HG02973 (cell line): ENCODE results near the gene AIFM3.
"Not testable (repeated sequence)": the region's sequence is repeated elsewhere in the genome, so short reads cannot be mapped to it uniquely, and the experiment has no call there.

Source experiments
- ATAC-seq: cut with Tn5 transposase; IDR thresholded peaks from one replicate; pipeline ENCODE4 v1.9.1; 2021; ENCODE audit warnings: moderate library complexity; ENCODE audit not compliant: unreplicated experiment

The AIFM3 gene, protein sequence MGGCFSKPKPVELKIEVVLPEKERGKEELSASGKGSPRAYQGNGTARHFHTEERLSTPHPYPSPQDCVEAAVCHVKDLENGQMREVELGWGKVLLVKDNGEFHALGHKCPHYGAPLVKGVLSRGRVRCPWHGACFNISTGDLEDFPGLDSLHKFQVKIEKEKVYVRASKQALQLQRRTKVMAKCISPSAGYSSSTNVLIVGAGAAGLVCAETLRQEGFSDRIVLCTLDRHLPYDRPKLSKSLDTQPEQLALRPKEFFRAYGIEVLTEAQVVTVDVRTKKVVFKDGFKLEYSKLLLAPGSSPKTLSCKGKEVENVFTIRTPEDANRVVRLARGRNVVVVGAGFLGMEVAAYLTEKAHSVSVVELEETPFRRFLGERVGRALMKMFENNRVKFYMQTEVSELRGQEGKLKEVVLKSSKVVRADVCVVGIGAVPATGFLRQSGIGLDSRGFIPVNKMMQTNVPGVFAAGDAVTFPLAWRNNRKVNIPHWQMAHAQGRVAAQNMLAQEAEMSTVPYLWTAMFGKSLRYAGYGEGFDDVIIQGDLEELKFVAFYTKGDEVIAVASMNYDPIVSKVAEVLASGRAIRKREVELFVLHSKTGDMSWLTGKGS

DNA sequence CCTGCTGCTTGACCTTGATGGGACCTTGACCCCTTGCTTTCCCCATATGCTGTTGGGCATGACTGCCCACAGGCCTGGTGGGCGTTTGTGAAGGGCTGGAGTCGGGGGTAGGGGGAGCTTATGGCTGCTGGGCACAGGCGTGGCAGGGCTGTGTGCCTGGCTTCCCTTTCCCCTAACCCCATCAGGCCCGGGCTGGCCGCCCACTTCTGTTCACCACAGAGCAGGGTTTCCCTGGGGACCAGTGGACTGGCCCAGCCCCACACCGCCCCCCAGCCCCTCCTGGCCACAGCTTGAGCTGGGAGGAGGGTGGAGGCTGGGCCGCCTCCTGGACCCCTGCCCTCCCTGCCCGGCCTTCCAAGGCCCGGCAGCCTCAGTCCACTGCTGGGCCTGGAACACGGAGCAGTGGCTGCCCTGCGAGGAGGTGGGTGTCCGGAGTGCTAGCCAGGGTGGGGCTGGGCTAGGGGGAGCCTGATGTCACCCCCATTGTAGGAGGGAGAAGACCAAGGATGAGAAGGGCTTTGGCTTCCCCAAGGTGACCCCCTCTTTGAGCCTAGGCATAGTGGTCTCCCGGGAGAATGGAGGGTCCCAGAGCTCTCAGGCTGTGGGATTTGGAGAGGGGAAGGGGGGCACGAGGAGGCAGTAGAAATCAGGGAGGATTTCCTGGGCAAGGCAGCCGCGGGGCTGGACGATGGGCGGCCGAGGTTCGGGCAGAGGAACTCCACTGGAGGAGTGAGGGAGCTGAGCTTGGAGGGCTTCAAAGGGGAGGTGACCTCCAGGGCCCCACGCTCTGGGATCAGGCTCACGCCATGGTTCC is at the start of gene AIFM3:
TSS of gene AIFM3 (plus strand) at position 373 of the 814 bp plus-strand sequence. CDS start 690 bp downstream, outside the sequence.
- ATAC-seq = no peak

DNA sequence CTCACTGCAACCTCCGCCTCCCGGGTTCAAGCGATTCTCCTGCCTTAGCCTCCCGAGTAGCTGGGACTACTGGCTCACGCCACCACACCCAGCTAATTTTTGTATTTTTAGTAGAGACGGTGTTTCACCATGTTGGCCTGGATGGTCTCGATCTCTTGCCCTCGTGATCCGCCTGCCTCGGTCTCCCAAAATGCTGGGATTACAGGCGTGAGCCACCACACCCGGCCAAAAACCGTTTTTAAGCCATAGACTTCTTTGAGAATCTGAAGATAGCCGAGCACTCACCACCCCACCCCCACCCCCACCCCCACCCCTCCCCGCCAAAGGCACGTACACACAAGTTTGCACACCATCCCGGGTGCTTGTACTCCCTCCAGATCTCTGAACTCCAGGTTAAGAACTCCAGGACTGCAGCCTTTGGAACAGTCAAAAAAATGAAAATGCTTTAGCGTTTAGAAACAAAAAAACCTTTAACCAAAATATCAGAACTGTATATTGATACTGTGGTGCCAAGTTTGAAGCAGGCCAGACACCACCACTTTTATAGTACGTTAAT is 48.3 kb upstream of the AIFM3 start:
- ATAC-seq = no peak

DNA sequence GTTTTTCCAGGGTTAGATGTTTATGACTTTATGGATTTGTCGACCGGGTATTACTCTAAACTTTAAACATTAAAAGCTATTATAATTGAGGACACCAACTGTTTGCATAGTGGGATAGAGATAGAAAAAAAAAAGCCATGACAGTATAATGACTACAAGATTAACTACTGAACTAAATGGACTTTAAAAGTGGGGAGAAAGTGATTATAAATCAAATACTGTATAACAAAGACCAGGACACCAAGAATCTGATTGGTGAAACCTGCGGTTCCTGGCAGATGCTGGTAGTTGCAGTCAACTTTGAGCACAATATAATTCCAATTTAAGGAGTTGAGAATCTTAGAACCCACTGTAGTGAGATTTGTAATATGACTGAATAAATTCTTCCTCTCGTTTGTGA is 47.3 kb upstream of the AIFM3 start:
- ATAC-seq = no peak

DNA sequence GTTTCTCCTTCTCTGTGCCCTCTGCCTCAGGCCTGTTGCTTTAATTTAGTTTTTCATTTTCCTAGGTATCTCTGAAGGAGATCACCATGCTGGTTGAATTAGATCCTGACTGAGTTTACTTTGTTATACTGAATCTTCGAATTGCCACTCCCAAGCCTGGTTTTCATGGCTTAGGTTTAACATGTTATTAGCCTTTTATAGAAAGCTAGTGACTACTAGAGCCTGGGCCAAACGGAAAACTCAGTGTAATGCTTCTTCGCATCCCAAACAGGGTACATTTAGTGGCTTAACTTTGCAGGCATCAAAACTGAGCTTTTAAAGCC is 46.2 kb upstream of the AIFM3 start:
- ATAC-seq = no peak

DNA sequence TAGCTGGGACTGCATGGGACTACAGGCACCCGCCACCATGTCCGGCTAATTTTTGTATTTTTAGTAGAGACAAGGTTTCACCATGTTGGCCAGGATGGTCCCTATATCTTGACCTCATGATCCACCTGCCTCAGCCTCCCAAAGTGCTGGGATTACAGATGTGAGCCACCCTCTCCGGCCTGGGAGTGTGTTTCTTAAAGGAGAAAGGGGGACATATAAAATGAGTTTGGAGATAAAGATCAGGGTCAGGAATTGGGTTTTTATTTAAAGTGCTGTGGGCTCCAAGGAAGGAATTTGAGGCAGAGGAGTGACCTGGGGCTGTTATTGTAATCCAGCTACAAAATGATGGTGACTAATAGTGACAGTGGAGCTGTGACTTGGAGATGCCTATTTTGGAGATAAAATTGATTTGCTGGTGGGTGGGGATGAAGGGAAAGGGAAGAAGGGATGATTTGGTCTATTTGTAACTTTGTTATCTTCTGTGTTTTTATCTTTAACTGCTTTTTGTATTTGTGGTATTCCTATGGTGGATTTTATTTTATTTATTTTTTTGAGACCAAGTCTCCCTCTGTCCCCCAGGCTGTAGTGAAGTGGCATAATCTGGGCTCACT is 44.8 kb upstream of the AIFM3 start:
- no peak for ATAC-seq

DNA sequence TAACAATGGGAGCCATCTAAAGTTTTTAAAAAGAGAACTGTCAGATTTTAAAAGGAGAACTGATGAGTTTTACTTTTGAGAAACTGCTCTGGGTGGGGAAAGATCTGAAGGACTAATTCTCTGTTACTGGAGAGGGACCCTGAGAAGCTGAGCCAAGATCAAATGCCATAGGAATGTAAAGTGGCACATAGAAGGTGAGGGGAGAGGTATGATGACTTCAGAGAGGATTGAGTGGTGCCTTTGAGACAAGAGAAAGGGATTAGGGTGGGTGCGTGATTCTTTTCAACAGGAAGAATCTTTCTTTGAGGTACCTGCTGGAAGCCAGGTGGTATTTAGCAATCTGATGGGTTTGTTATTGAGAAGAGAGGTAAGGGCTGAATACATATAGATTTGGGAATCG is 40.8 kb upstream of the AIFM3 start:
- no peak for ATAC-seq

DNA sequence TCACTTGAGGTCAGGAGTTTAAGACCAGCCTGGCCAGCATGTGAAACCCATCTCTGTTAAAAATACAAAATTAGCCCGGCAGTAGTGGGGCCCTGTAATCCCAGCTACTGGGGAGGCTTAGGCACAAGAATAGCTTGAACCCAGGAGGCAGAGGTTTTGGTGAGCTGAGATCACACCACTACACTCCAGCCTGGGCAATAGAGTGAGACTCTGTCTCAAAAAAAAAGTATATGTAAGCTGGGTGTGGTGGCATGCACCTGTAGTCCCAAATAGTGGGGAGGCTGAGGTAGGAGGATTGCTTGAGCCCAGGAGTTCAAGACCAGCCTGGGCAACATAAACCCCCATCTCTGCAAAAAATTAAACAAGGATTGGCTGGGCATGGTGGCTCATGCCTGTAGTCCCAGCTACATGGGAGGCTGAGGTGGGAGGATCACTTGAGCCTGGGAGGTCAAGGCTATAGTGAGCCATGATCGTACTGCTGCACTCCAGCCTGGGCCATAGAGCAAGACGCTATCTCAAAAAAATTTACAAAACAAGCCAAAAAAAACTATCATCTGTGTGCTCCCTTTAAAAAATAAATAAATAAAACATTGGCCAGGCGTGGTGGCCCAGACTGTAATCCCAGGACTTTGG is 39.0 kb upstream of the AIFM3 start:
- no peak for ATAC-seq

DNA sequence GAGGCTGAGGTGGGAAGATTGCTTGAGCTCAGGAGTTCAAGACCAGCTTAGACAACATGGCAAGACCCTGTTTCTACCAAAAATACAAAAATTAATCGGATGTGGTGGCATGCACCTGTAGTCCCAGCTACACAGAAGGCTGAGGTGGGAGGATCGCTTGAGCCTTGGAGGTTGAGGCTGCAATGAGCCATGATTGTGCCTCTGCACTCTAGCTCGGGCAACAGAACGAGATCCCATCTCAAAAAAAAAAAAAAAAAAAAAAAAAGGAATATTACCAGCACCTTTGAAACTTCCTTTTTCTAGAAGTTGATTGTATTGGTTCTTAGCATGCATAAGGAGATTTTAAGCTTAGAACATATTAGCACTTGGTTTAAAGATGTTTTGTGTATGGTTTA is 38.5 kb upstream of the AIFM3 start:
- no peak for ATAC-seq

DNA sequence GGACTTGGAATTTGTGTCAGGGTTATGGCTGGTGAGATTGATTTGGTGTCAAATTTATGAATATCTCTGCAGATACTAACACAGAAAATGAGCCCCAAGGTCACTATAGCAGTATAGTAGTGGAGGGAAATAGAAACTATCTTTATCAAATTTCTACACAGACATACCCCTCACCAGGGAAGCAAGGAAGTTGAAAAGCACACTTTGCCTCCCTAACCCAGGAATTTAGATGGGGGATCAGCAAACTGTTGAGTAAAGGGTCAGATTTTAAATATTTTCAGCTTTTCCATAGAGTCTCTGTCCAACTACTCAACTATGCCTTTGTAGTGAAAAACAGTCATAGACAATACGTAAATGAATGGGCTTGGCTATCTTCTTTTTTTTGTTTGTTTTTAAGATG is 37.1 kb upstream of the AIFM3 start:
- no peak for ATAC-seq

DNA sequence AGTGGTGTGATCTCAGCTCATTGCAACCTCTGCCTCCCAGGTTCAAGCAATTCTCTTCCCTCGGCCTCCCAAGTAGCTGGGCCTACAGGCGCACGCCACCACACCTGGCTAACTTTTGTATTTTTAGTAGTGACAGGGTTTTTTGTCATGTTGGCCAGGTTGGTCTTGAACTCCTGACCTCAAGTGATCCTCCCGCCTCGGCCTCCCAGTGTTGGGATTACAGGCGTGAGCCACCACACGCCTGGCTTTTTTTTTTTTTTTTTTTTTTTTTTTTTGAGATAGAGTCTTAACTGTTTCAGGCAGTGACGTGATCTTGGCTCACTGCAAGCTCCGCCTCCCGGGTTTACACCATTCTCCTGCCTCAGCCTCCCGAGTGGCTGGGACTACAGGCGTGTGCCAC is 36.6 kb upstream of the AIFM3 start:
- ATAC-seq = not testable (repeated sequence)

DNA sequence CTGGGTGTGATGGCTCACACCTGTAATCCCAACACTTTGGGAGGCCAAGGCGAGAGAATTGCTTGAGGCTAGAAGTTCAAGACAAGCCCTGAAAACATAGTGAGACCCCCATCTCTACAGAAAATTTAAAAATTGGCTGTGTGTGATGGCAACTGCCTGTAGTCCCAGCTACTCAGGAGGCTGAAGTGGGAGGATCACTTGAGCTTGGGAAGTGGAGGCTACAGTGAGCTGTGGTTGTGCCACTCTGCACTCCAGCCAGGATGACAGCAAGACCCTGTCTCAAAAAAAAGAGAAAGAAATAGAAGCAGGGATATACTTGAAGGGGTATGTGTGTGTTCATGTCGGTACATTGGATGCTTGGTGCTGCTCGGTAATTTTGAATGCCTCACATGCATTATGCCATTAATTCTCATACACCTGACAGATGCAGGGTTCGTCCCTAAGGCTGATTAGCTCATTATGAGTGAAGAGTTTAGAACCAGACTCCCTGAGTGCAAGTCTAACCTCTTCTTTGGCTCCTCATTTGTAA is 35.9 kb upstream of the AIFM3 start:
- ATAC-seq = no peak

DNA sequence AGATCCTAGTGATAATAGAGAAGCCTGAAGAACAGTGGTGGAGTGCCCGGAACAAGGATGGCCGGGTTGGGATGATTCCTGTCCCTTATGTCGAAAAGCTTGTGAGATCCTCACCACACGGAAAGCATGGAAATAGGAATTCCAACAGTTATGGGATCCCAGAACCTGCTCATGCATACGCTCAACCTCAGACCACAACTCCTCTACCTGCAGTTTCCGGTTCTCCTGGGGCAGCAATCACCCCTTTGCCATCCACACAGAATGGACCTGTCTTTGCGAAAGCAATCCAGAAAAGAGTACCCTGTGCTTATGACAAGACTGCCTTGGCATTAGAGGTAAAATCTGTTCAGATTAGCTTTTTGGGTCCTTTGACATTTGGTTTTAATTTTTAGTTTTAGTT is 33.1 kb upstream of the AIFM3 start:
- no peak for ATAC-seq

DNA sequence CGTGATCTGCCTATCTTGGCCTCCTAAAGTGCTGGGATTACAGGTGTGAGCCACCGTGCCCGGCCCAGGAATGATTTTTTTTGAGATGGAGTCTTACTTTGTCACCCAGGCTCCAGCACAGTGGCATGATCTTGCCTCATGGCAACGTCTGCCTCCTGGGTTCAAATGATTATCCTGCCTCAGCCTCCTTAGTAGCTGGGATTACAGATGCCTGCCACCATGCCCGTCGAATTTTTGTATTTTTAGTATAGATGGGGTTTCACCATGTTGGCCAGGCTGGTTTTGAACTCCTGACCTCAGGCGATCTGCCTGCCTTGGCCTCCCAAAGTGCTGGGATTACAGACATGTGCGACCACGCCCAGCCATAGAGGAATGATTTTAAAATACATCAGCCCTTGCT is 32.0 kb upstream of the AIFM3 start:
- not testable (repeated sequence) for ATAC-seq

DNA sequence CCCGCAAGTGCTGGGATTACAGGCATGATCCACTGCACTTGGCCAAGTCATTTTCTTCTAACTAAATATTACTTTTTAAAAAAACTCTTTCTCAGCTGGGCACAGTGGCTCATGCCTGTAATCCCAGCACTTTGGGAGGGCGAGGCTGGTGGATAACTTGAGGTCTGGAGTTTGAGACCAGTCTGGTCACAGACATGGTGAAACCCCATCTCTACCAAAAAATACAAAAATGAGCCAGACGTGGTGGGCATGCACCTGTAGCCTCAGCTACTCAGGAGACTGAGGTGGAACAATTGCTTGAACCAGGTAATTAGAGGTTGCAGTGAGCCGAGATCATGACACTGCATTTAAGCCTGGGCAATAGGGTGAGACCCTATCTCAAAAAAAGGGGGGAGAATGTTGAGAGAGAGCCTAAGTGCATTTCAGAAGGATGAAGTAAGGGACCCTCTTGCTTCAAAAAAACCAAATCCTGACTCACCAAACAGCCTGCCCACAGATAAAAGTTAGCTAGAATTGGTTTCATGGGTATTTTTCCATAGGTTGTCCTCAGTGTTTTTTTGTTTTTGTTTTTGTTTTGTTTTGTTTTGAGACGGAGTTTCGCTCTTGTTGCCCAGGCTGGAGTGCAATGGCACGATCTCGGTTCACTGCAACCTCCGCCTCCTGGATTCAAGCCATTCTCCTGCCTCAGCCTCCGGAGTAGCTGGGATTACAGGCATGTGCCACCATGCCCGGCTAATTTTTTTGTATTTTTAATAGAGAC is 31.1 kb upstream of the AIFM3 start:
- not testable (repeated sequence) for ATAC-seq

DNA sequence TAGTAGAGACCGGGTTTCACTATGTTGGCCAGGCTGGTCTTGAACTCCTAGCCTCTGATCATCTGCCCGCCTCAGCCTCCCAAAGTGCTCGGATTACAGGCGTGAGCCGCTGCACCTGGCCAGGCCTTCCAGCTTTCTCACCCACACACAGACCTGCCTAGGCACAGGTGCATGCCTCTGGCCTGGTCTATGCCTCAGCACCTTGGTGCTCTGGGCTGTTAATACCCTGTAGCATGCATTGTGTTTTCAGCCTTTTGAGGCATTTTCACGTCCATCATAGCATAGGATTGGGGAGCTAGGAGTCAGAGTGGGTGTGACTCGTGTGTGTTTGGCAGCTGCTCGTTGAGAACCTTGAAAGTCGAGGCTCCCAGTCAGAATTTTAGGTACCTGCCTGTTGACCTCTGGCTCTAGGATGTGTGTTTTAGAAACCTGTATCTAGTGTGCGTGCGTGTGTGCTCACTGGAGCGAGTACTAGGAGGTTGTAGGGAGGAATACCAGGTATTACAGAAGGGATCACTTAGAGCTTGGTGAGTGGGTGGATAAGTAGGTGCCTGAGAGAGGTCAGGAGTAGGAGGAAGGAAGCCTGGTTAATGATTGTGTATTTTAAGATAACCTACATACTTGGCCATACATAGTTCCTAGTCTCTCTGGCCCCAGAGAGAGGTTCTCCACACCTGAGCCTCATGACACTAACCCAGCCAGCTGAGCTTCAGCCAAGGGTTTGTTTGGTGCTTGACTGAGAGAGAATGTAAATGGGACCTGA is 29.8 kb upstream of the AIFM3 start:
- ATAC-seq = no peak

DNA sequence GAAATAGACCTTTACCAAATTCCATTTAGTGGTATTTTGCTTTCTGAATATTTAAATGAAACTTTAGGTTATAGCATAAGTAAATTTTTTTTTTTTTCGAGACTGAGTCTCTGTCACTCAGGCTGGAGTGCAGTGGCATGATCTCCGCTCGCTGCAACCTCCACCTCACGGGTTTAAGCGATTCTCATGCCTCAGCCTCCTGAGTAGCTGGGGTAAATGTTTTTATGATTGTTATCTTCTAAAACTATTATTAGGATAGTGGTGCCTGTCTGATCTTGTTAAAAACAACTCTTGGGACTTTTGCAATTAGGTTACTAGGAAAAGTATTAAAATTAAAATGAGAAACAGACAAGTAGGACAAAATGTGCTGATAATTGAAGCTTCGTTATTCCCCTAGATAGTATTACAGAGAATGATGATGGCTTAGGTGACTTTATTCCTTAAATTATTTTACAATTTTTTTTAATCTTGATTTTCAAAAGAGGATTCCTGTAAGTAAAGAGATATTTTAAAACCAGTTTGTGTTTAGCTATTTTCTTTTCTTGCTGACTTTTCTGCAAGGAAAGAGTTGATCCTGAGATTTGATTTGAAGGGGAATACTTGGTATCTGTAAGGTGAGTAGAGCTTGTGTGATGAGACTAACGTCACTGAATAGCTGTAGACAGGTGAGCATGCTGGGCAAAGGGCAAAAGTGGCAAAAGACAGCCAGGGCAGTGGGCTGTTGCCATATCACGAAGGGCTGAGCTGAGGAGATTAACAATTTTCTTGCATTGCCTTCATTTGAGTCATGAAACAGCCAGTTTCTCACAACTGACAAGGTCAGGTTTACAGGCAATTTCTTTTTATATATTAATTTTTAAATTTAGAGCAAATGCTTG is 29.0 kb upstream of the AIFM3 start:
- ATAC-seq = no peak

DNA sequence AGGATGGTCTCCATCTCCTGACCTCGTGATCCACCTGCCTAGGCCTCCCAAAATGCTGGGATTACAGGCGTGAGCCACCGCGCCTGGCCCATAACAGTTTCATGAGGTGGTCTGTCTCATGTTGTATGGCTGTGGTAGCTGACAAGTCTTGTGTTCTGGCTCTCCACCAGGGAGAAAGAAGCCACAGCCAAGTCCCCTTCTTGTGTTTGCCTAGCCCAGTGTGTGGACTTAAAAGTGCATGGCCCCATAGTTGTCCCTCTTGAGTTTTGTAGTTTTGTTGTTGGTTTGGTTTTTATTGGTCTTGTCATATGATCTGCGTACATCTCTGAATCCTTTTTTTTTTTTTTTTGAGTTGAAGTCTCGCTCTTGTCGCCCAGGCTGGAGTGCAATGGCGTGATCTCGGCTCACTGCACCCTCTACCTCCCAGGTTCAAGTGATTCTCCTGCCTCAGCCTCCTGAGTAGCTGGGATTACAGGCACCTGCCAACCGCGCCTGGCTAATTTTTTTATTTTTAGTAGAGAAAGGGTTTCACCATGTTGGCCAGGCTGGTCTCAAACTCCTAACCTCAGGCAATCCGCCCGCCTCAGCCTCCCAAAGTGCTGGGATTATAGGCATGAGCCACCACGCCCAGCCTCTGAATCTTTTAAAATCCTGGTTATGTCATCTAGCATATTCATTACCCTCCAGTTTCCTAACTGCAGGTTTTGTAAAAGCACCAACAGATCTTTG is 27.4 kb upstream of the AIFM3 start:
- not testable (repeated sequence) for ATAC-seq
